GM19099 (cell line): ENCODE measurements around the gene MYLK4.

Experiments
- POLR2A ChIP-seq: IDR thresholded peaks from 3 replicates; pipeline ENCODE4 v1.6.1; 2011; ENCODE audit warnings: low read depth; ENCODE audit not compliant: insufficient read length; ENCODE audit errors: extremely low read depth

MYLK4 gene

DNA sequence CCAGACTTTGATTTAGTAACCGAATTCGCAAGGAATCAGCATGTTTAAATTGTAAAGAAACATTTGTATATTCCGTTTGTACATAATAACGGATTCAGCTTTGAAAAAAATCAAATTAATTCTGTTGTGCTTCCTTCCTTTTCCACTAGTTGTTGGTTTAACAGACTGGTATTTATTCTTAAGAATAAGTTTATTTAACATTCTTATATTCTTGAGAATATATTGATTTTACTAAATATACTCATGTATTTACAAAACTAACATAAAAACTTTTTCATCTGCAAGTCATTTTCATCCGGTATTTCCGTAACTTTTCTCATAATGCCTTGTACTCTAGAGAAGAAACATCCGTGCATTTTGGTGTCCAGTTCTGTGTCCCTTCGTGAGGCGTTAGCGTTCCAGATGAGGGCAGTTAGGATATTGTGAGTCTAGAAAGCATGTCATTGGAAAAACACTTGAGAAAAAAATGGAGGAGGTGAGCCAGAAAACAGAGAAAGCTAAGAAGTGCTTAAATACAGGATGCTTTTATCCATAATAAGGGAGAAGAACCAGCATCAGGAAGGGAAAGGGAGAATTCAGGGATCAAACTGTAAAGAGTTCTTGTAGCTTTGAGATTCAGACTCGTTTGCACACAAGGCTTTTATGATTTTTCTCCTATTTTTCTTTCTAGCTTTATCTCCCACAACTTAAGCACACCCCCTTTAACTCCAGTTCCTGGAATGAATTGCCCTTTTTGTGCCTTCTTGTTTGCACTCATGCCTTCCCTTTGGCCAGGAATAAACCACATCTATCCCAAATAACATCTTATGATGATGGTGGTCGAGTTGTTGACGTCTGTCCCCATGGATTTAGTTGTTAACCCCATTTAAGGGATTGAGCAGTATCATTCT, 16.3 kb upstream of the MYLK4 start:
- TF ChIP-seq POLR2A: no peak

DNA sequence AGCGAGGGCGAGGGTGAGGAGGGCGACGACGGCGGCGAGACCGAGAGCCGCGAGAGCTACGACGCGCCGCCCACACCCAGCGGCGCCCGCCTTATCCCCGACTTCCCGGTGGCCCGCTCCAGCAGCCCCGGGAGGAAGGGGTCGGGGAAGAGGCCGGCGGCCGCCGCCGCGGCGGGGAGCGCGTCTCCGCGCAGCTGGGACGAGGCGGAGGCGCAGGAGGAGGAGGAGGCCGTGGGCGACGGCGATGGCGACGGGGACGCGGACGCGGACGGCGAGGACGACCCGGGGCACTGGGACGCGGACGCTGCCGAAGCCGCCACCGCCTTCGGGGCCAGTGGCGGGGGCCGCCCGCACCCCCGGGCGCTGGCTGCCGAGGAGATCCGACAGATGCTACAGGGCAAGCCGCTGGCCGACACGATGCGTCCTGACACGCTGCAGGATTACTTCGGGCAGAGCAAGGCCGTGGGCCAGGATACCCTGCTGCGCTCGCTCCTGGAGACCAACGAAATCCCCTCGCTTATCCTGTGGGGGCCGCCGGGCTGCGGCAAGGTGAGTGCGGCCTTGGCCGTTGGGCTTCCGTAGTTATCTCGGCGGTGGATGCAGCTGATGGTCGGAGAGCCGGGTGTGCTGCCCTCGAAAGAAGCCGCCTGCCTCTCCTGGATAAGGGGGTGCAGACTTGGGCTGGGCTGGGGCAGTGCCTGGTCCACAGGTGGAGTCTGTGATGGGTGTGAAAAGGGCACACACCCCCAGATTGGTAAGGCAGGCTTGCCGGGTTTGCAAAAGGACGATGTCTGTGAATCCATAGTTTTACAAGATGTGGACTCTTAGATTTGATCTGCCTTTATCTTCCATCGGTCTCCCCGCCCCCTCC, 15.4 kb upstream of the MYLK4 start:
- no peak for TF ChIP-seq POLR2A

DNA sequence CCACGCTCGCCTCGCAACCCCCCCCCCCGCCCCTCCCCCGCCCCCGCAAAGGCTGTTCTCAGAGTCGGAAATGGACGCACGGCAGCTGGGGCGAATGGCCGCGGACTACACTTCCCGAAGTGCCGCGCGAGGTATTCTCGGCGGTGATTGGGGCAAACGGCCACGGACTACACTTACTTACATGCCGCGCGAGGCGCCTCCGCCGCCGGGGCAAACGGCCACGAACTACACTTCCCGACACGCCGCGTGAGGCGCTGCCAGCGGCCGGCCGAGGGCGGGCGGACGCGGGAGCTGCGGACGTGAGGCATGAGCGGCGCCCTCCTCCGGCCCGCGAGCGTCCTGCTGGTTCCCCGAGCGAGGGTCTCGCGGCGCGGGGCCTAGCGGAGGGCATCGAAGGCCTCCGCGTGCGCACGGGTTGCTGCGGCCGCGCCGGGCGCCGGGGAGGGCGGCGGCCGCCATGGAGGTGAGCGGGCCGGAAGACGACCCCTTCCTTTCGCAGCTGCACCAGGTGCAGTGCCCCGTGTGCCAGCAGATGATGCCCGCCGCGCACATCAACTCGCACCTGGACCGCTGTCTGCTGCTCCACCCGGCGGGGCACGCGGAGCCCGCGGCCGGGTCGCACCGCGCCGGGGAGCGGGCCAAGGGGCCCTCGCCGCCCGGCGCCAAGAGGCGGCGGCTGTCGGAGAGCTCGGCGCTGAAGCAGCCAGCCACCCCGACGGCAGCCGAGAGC, 14.6 kb upstream of the MYLK4 start, which contains the start of gene WRNIP1:
Gene WRNIP1 (plus strand): TSS at position 228 of the 730 bp plus-strand sequence. CDS start 230 bp downstream, at position 458.
- peak; percentile 54 for TF ChIP-seq POLR2A

DNA sequence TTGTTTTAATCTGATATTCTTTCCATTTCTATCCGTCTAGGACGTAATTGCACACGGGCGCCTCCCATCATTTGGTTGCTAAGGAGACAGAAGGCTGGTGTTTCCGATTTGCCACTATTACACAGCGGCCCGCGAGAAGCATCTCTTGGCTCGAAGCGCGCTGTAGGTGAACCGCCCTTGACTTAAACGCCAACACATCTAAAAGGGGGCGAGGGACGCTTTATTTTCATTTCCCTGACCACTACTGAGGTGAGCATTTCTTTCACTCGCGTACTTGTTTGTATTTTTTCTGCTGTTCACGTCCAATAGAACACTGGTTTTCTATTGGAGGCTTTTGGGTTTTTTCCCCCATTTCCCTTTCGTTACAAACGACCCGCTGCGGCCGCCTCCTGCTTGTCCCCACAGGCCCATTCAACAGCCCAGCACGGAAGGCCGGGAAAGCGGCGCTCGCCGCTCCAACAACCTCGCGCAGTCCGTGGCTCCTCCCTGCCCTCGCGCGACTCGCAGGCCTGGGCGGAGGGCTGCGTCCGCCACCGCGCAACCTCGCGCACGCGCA, 14.0 kb upstream of the MYLK4 start:
- peak; percentile 75 for TF ChIP-seq POLR2A

DNA sequence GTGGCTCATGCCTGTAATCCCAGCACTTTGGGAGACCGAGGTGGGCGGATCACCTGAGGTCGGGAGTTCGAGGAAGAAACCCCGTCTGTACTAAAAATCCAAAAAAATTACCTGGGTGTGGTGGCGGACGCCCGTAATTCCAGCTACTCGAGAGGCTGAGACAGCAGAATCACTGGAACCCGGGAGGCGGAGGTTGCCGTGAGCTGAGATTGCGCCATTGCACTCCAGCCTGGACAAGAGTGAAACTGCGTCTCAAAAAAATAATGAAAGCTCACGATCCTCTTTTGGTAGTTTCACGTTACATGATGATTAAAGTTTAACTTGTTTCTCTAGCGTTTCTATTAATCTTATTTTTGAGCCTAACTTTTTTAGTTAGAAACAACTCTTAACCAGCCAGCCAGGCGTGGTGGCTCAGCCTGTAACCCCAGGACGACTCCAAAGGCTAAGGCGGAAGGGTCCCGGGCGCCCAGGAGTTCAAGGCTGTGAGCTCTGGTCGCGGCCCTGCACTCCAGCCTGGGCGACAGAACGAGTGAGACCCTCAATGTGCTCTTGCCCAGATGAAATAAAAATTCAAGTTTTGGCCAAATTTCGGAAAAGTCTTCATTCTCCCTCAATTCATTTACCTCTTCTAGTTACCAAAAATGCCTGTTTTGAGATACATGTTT, 13.3 kb upstream of the MYLK4 start:
- no peak for TF ChIP-seq POLR2A

DNA sequence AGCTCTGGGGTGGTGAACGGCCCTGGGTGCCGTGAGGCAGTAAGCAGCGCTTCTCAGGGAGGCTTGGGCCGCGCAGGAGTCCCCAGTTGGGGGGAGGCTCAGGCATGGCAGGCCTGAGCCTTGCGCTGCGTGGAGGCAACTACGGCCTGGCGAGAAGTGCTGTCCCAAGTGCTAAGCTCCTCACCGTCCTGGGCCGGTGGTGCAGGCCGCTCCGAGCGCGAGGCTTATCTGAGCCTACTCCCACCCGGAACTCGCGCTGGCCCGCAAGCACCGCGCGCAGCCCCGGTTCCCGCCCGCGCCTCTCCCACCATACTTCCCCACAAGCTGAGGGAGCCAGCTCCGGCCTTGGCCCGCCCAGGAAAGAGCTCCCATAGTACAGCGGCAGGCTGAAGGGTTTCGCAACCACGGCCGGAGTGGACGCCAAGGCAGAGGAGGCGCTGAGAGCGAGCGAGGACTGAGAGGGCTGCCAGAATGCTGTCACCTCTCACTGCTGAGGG, 12.7 kb upstream of the MYLK4 start:
- no peak for TF ChIP-seq POLR2A

DNA sequence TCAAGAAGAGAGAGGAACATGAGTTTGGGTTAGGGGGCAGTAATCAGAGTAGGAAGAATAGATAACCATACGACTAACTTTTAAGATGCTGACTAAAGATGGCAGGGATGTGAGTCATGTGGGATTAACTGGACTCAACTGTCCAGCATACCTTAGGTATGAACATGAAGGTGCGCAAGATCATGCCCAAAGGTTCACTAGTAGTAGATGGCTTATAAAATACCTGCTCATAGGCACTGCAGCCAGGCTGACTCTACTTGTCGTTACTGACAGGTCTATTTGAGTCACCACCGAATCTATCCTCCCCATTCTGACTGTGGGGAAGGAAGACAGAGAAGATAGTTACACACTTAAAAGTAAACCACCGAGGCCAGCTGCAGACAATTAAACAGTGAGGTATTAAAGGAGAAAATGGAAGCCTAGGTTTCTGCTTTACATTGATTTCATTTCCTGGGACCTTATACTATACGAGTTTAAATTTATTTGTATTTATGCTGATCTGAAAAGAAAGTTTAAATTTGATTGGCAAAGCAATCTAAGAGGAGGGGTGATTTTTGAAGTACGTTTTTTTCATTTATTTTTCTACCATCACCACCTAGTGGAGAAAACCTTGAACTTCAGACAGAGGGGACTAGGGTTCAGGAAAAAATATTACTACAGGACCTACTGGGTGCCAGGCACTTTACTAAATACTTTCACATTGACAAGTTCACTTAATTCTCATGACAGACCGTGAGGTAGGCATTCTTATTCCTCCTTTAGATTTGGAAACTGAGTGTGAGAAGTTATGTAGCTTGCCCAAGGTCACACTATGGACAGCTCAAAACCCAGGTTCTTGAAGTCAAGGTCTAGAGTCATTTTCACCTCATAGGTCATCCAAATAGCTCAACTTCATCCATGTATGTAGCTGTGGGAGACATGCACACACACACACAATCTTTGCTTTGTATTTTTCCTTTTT, 10.4 kb upstream of the MYLK4 start:
- TF ChIP-seq POLR2A: no peak

DNA sequence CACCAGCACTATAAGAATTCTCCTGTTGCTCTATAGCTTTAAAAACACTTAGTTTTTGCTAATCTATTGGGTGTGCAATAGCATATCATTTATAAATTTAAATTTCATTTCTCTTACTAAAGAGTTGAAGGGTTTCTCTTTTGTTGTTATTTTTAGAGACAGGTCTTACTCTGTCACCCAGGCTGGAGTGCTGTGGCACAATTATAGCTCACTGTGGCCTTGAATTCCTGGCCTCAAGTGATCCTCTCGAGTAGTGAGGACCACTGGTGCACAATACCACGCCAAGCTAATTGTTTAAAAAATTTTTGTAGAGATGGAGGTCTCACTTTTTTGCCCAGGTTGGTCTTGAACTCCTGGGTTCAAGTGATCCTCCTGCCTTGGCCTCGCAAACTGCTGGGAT, 8.3 kb upstream of the MYLK4 start:
- TF ChIP-seq POLR2A: no peak

DNA sequence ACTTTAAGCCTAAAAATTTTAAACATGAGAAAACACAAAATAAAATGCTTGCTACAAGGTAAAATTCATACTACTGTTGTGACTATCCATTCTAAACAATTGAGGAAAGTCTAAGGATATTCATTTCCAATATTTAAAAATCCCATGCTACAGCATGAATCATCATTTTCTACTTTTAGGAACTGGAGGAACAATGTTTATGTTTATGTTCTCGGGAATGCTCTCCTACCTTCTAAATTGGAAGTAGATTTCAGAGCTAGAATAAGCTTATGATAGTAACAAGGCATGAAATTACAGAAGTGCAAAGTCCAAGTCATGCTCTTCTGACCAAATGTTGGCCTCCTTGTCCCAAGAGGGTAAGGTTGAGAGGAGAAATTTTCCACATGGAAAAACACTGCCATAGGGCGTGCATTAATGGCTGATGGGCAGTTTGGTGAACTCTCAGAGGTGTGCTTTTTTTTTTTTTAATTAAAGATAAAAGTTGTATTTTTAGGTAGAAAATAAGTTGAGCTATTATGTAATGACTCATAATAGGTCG, 6.0 kb upstream of the MYLK4 start:
- TF ChIP-seq POLR2A: no peak

DNA sequence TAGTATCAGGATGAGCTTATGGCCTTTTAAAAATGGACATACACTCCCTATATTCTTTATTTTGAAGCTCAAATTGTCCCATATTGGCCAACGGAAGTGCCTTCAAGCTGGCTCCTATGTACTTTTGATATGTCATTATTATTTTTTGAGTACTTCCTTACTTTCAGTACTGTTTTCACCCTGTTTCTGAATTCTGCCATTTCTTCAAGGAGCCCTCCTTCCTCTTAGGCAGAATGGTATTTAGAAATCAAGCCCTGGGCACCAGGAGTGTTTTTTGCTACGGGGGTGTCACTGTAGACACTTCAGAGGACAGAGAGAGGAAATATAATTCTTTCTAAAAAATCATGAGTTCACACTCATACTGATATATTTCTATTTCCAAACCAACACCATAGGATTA, 5.5 kb upstream of the MYLK4 start:
- TF ChIP-seq POLR2A: no peak

DNA sequence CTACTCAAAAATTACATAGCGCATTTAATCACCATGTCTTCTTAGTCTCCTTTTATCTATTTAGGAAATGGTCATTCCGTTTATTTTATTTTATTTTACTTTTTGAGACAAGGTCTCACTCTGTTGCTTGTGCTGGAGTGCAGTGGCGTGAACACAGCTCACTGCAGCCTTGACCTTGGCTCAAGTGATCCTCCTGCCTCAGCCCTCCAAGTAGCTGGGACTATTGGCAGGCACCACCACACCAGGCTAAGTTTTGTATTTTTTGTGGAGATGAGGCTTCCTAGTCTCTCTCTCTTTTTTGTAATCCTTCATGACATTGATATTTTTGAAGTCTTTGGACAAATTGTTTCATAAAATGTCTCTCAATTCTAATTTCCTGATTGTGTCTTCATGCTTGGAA, 4.7 kb upstream of the MYLK4 start:
- no peak for TF ChIP-seq POLR2A

DNA sequence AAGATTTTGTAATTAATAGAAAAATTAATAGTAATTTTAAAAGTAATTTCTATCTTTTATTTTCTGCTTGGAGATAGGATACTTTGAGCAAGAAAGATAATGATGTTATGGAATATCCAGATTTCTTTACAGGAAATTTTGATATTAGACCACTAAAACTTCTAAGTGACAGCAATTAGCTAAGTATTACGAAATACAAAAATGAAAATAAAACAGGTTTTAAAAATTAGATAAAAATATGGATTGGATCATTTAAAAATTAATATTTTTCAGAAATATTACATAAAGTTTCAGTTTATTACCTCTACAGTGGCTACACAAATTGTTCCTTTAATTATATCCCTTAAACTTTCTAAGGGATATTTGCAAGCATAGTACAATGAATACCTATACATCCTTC, 4.2 kb upstream of the MYLK4 start:
- no peak for TF ChIP-seq POLR2A

DNA sequence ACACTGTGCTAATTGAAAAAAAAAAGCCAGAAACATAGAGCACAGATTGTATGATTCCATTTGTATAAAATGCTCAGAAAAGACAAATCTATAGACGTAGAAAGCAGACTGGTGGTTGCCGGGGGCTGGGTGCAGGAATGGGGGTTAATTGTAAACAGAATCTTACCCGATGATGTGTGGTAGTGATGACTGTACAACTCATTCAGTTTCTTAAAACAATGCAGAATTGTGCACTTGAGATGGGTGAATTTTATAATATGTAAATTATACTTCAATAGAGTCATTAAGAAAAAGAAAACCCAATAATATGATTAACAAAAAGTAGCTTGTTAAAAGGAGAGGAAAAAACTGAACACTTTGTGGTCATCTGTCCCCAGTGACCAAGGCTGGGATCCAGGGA, 3.7 kb upstream of the MYLK4 start:
- no peak for TF ChIP-seq POLR2A

DNA sequence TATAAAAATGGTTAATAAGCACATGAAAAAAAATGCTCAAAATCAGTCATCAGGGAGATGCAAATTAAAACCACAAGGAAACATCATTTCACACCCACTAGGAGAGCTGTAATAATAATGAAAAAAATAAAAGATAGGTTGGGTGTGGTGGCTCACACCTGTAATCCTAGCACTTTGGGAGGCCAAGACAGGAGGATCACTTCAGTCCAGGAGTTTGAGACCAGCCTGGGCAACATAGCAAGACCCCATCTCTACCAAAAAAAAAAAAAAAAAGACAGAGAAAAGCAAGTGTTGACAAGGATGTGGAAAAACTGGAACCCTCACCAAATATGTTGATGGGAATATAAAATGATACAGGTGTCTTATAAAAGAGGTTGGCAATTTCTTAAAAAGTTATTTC, 3.0 kb upstream of the MYLK4 start:
- no peak for TF ChIP-seq POLR2A
